ENCODE results near the gene LRRC28. TPM values are rescaled to one million over a fixed set of nuclear protein-coding genes. Genes with fewer than 3 reads are reported as not detected.

LRRC28 gene
- total RNA-seq, 2 experiments from 2014 or later = 12.5 to 14.4 TPM

GRCh38 chr15:99433757-99434450, 182.6 kb downstream of the LRRC28 start:
- no peaks in the 10 kb centered on the region for H3K9me3 ChIP-seq (ENCODE audit: control insufficient read depth in 1 of 2, insufficient read depth in 1 of 2, low read length in 2 of 2)
- no peaks in the 10 kb centered on the region for H3K27me3 ChIP-seq (ENCODE audit: control insufficient read depth in 1 of 2, insufficient read depth in 2 of 2, low read length in 2 of 2)
- peak overlapping the region; percentile 34 for H3K27ac Mint-ChIP-seq
- H3K4me3 ChIP-seq (ENCODE audit: low read length) = no peak overlapping the region
- peak in 2 of 14 experiments; percentile 2 to 30 for DNase-seq
- H3K27ac ChIP-seq (ENCODE audit: low read depth in 1 of 2, low read length in 2 of 2) = no peak overlapping the region
- peaks cover 61% of the 10 kb centered on the region for H3K4me1 ChIP-seq (ENCODE audit: insufficient read depth, low read length)
- no peak for ATAC-seq (ENCODE audit: poor library complexity)
- intact Hi-C loops (cut with DNase I, micrococcal nuclease) = no loop called here
- peak overlapping the region; percentile 43 for H3K4me3 Mint-ChIP-seq
- peaks cover 48% of the 10 kb centered on the region for H3K4me1 Mint-ChIP-seq (ENCODE audit: low read depth)
- no peaks in the 10 kb centered on the region for H3K27me3 Mint-ChIP-seq
- POLR2A ChIA-PET = interaction anchor here (1.2 to 2.7 kb wide), 3 partner anchors 9 to 299 kb away, joined by 4 to 20 read pairs (median 9); partner anchors contain the start of gene LYSMD4
- no peaks in the 10 kb centered on the region for H3K9me3 Mint-ChIP-seq
- H3K36me3 Mint-ChIP-seq (ENCODE audit: low read depth) = no peaks in the 10 kb centered on the region
- no peak for TF ChIP-seq CTCF (IDR thresholded peaks at IDR 0.05)
- CTCF ChIA-PET = no interaction called here
- no peaks in the 10 kb centered on the region for H3K36me3 ChIP-seq (ENCODE audit: insufficient read depth, low read length)

GRCh38 chr15:99434506-99435112, 183.3 kb downstream of the LRRC28 start:
- ATAC-seq (ENCODE audit: poor library complexity) = no peak
- H3K36me3 Mint-ChIP-seq (ENCODE audit: low read depth) = no peaks in the 10 kb centered on the region
- H3K27ac Mint-ChIP-seq = peak overlapping the region; percentile 34
- H3K9me3 ChIP-seq (ENCODE audit: control insufficient read depth in 1 of 2, insufficient read depth in 1 of 2, low read length in 2 of 2) = no peaks in the 10 kb centered on the region
- H3K4me3 Mint-ChIP-seq = peak overlapping the region; percentile 43
- intact Hi-C loops (cut with DNase I, micrococcal nuclease) = no loop called here
- no peak overlapping the region for H3K4me3 ChIP-seq (ENCODE audit: low read length)
- no peak overlapping the region for H3K27ac ChIP-seq (ENCODE audit: low read depth in 1 of 2, low read length in 2 of 2)
- no peaks in the 10 kb centered on the region for H3K27me3 ChIP-seq (ENCODE audit: control insufficient read depth in 1 of 2, insufficient read depth in 2 of 2, low read length in 2 of 2)
- no peaks in the 10 kb centered on the region for H3K36me3 ChIP-seq (ENCODE audit: insufficient read depth, low read length)
- H3K4me1 ChIP-seq (ENCODE audit: insufficient read depth, low read length) = peaks cover 61% of the 10 kb centered on the region
- H3K9me3 Mint-ChIP-seq = no peaks in the 10 kb centered on the region
- peaks cover 54% of the 10 kb centered on the region for H3K4me1 Mint-ChIP-seq (ENCODE audit: low read depth)
- no peak for TF ChIP-seq CTCF (IDR thresholded peaks at IDR 0.05)
- DNase-seq = peak in 2 of 14 experiments; percentile 2 to 22
- ChIA-PET CTCF (no interaction called here), POLR2A (interaction anchor here (2.7 kb wide), 1 partner anchor 9 kb away, joined by 20 read pairs; no protein-coding TSS in a partner anchor)
- H3K27me3 Mint-ChIP-seq = no peaks in the 10 kb centered on the region

DNA sequence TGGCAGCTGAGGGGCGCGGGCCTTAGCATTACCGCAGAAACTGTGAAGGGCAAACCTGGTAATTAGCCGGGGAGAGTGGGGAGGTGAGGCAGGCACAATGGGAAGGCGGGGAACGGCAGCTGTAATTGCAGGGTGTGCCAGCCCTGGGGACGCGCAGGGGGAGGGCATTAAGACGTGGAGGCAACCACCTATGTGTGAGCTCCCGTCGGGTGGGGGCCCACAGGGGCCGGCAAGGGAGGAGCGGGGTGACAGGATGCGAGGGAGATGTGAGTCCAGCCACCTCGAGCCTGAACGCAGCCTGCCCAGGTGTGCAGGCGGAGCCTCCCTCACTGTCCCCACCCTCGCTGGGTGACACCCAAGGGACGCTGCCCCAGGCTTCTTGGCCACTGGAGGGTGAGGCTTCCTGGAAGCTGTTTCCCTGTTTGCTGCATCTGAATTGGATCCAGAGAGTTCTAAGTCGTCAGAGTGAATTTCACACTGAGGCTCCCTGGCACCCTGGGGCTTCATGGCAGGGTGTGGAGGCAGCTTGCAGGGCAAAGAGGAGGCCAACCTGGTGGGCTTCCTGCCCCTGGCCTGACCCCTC, 183.9 kb downstream of the LRRC28 start:
- Histone ChIP-seq H3K4me1 (ENCODE audit: insufficient read depth, low read length) (peaks cover 61% of the 10 kb centered on the region), H3K9me3 (ENCODE audit: control insufficient read depth in 1 of 2, insufficient read depth in 1 of 2, low read length in 2 of 2) (no peaks in the 10 kb centered on the region), H3K27me3 (ENCODE audit: control insufficient read depth in 1 of 2, insufficient read depth in 2 of 2, low read length in 2 of 2) (no peaks in the 10 kb centered on the region), H3K27ac (ENCODE audit: low read depth in 1 of 2, low read length in 2 of 2) (no peak overlapping the region), H3K36me3 (ENCODE audit: insufficient read depth, low read length) (no peaks in the 10 kb centered on the region), H3K4me3 (ENCODE audit: low read length) (no peak overlapping the region)
- peak in 1 of 14 experiments; percentile 31 for DNase-seq
- H3K27ac Mint-ChIP-seq = no peak overlapping the region
- peaks cover 59% of the 10 kb centered on the region for H3K4me1 Mint-ChIP-seq (ENCODE audit: low read depth)
- intact Hi-C loops (cut with DNase I, micrococcal nuclease) = no loop called here
- no peaks in the 10 kb centered on the region for H3K36me3 Mint-ChIP-seq (ENCODE audit: low read depth)
- ChIA-PET CTCF (no interaction called here), POLR2A (interaction anchor here (0.6 kb wide), 1 partner anchor 26 kb away, joined by 3 read pairs; no protein-coding TSS in a partner anchor)
- no peaks in the 10 kb centered on the region for H3K9me3 Mint-ChIP-seq
- ATAC-seq (ENCODE audit: poor library complexity) = no peak
- TF ChIP-seq CTCF (IDR thresholded peaks at IDR 0.05) = no peak
- no peak overlapping the region for H3K4me3 Mint-ChIP-seq
- H3K27me3 Mint-ChIP-seq = no peaks in the 10 kb centered on the region
